ENCODE data around the gene CLECL1.

GRCh38 chr12:9751204-9752144 is 18.6 kb upstream of the CLECL1 start:
- no peak for TF ChIP-seq KMT2B (CRISPR knock-in tag; IDR thresholded peaks at IDR 0.05)
- TF ChIP-seq HDAC1 (CRISPR knock-in tag; IDR thresholded peaks at IDR 0.05): no peak
- TF ChIP-seq SRSF1 (optimal IDR thresholded peaks at IDR 0.05; ENCODE audit: low read depth, low read length): no peak
- no peak for TF ChIP-seq EZH2 (conservative IDR thresholded peaks at IDR 0.05; ENCODE audit: low read depth, low read length)
- TF ChIP-seq THAP7 (CRISPR knock-in tag; IDR thresholded peaks at IDR 0.05): no peak
- TF ChIP-seq JUND (CRISPR knock-in tag; IDR thresholded peaks at IDR 0.05): no peak
- TF ChIP-seq HDAC6 (IDR thresholded peaks at IDR 0.05; ENCODE audit: low read depth, low read length): no peak
- no peak for TF ChIP-seq RBFOX2 (IDR thresholded peaks at IDR 0.05; ENCODE audit: low read depth, low read length)
- no peak for TF ChIP-seq SMC3 (IDR thresholded peaks at IDR 0.05; ENCODE audit: low read length)
- no peak for TF ChIP-seq NPAS2 (CRISPR knock-in tag; IDR thresholded peaks at IDR 0.05; ENCODE audit: borderline replicate concordance)
- TF ChIP-seq EP300 (IDR thresholded peaks at IDR 0.05; ENCODE audit: low read depth in 2 of 2, low read length in 2 of 2): no peak
- no peak for TF ChIP-seq EP300 (CRISPR knock-in tag; IDR thresholded peaks at IDR 0.05; ENCODE audit: borderline replicate concordance)
- TF ChIP-seq RAD21 (CRISPR knock-in tag; IDR thresholded peaks at IDR 0.05): no peak
- peak; percentile 18; the same call in 1 of the 2 replicates for TF ChIP-seq CTCF (CRISPR knock-in tag; IDR thresholded peaks at IDR 0.05)

All from HepG2 (cell line).